Caki2 (cell line): Measurements from ENCODE around the gene VSTM2B. TPM values are rescaled to one million over a fixed set of nuclear protein-coding genes. Genes with fewer than 3 reads are reported as not detected.

Experiments
- DNase-seq: peaks from one replicate; pipeline ENCODE4 v3.0.0-alpha.2; 2015; ENCODE audit warnings: low read depth
- in situ Hi-C: cut with HindIII; loops from 2 replicates; pipeline ENCODE4 v1.10.0; 2016; ENCODE audit warnings: low sequenced_read_pairs, low pct_unique_long_range_greater_than_20kb, mixed read lengths
- total RNA-seq: library from RNA; depleted of rRNA; stranded (reverse); fragments of >200 nt; shearing (Covaris generic); gene quantifications from 2 replicates; pipeline ENCODE4 v1.2.3, GENCODE V29; 2014; ENCODE audit warnings: low replicate concordance

VSTM2B gene
- total RNA-seq, 1 experiment from 2014 or later: not detected

GRCh38 chr19:29491995-29492577, 33.7 kb upstream of the VSTM2B start:
- no peak for DNase-seq
- in situ Hi-C loops: no loop called here

- DNase-seq: no peak
- in situ Hi-C loops: no loop called here
These were observed 33.0 kb upstream of the VSTM2B start for GRCh38 chr19:29492769-29493168.

- in situ Hi-C loops: no loop called here
- DNase-seq: no peak
These were observed 30.7 kb upstream of the VSTM2B start for GRCh38 chr19:29495091-29495490.

GRCh38 chr19:29495901-29496441, 29.8 kb upstream of the VSTM2B start:
- in situ Hi-C loops: no loop called here
- DNase-seq: no peak

GRCh38 chr19:29497241-29497640, 28.6 kb upstream of the VSTM2B start:
- DNase-seq: no peak
- in situ Hi-C loops: no loop called here

- DNase-seq: no peak
- in situ Hi-C loops: no loop called here
These were observed 27.9 kb upstream of the VSTM2B start for GRCh38 chr19:29497686-29498436.

GRCh38 chr19:29499261-29499920, 26.4 kb upstream of the VSTM2B start:
- in situ Hi-C loops: no loop called here
- no peak for DNase-seq

- in situ Hi-C loops: no loop called here
- DNase-seq: no peak
These were observed 25.7 kb upstream of the VSTM2B start for GRCh38 chr19:29499921-29500590.

GRCh38 chr19:29501816-29502580, 23.8 kb upstream of the VSTM2B start:
- in situ Hi-C loops: no loop called here
- DNase-seq: no peak

- in situ Hi-C loops: no loop called here
- DNase-seq: no peak
These were observed 23.3 kb upstream of the VSTM2B start for GRCh38 chr19:29502581-29502850.

- in situ Hi-C loops: no loop called here
- DNase-seq: no peak
These were observed 22.5 kb upstream of the VSTM2B start for GRCh38 chr19:29503140-29503758.

GRCh38 chr19:29503785-29504184, 22.0 kb upstream of the VSTM2B start:
- no peak for DNase-seq
- in situ Hi-C loops: no loop called here

- in situ Hi-C loops: no loop called here
- DNase-seq: no peak
These were observed 21.3 kb upstream of the VSTM2B start for GRCh38 chr19:29504454-29504853.

- DNase-seq: no peak
- in situ Hi-C loops: no loop called here
These were observed 20.5 kb upstream of the VSTM2B start for GRCh38 chr19:29505097-29505824.

- in situ Hi-C loops: no loop called here
- DNase-seq: no peak
These were observed 19.2 kb upstream of the VSTM2B start for GRCh38 chr19:29506619-29506911.

- DNase-seq: no peak
- in situ Hi-C loops: no loop called here
These were observed 18.5 kb upstream of the VSTM2B start for GRCh38 chr19:29507081-29507860.

GRCh38 chr19:29508181-29508580, 17.6 kb upstream of the VSTM2B start:
- in situ Hi-C loops: no loop called here

More at GRCh38 chr19:29508181-29508580, 17.6 kb upstream of the VSTM2B start:
- no peak for DNase-seq
